Smooth muscle cell (in vitro differentiated cells): Measurements from ENCODE around the gene SALL1. TPM values are rescaled to one million over a fixed set of nuclear protein-coding genes. Genes with fewer than 3 reads are reported as not detected.

ENCODE experiments used
- DNase-seq: peaks from one replicate; lab custom pipeline; 2025; ENCODE audit not compliant: unreplicated experiment; lab: John Stamatoyannopoulos, UW
- H2AFZ ChIP-seq: fragments of 200-600 bp; sonication (generic); 2 replicates; pipeline ENCODE4 v1.6.0; 2016; ENCODE audit warnings: antibody characterized with exemption, low read depth, mild to moderate bottlenecking
- H3F3A ChIP-seq: fragments of 200-600 bp; sonication (generic); 2 replicates; pipeline ENCODE4 v1.6.0; 2017; ENCODE audit warnings: antibody characterized with exemption, low read depth
- H3K27ac ChIP-seq: fragments of 200-600 bp; sonication (generic); 2 replicates; pipeline ENCODE4 v1.5.1; 2016; ENCODE audit warnings: low read depth, mild to moderate bottlenecking
- H3K27me3 ChIP-seq: fragments of 200-600 bp; sonication (generic); 2 replicates; pipeline ENCODE4 v1.6.1; 2016; ENCODE audit warnings: low read depth, mild to moderate bottlenecking
- H3K36me3 ChIP-seq: fragments of 200-600 bp; sonication (generic); 2 replicates; pipeline ENCODE4 v1.5.1; 2016; ENCODE audit warnings: low read depth
- H3K4me1 ChIP-seq: fragments of 200-600 bp; sonication (generic); 2 replicates; pipeline ENCODE4 v1.5.1; 2016; ENCODE audit warnings: low read depth
- H3K4me2 ChIP-seq: fragments of 200-600 bp; sonication (generic); 2 replicates; pipeline ENCODE4 v1.6.0; 2016; ENCODE audit warnings: mild to moderate bottlenecking
- H3K4me3 ChIP-seq: fragments of 200-600 bp; sonication (generic); 2 replicates; pipeline ENCODE4 v1.5.1; 2016; ENCODE audit warnings: mild to moderate bottlenecking
- H3K79me2 ChIP-seq: fragments of 200-600 bp; sonication (generic); 2 replicates; pipeline ENCODE4 v1.6.0; 2016; ENCODE audit warnings: low read depth, mild to moderate bottlenecking
- H3K9ac ChIP-seq: fragments of 200-600 bp; sonication (generic); 2 replicates; pipeline ENCODE4 v1.6.0; 2016; ENCODE audit warnings: low read depth
- H3K9me3 ChIP-seq: fragments of 200-600 bp; sonication (generic); replicated peaks from 2 replicates; pipeline ENCODE4 v1.5.1; 2016; ENCODE audit warnings: low read depth
- H4K20me1 ChIP-seq: fragments of 200-600 bp; sonication (generic); 2 replicates; pipeline ENCODE4 v1.6.0; 2016; ENCODE audit warnings: low read depth
- WGBS: methylation state at CpG from one replicate; pipeline ENCODE4 v1.1.7; 2016; ENCODE audit warnings: low lambda C conversion rate; 5-methylcytosine and 5-hydroxymethylcytosine counted together
- polyA plus RNA-seq: library from polyadenylated mRNA; unstranded; fragments of >200 nt; fragmentation: Nextera tagmentation; extraction: Ambion mirVana; gene quantifications from 2 replicates; pipeline ENCODE4 v1.2.1, GENCODE V29; 2016
- total RNA-seq: library from RNA; depleted of rRNA; stranded (reverse); fragments of >200 nt; gene quantifications from 2 replicates; pipeline ENCODE4 v1.2.3, GENCODE V29; 2014
- TF ChIP-seq, protein P1 (sequence below): fragments of 200-600 bp; sonication (generic); IDR thresholded peaks from 2 replicates; pipeline ENCODE4 v1.5.1; 2017; ENCODE audit warnings: borderline replicate concordance, mild to moderate bottlenecking, antibody characterized with exemption; ENCODE audit not compliant: insufficient read depth, poor library complexity, severe bottlenecking

The SALL1 gene
- total and polyA plus RNA-seq, 2 experiments from 2014 or later, result 1.6 to 6.2 TPM

DNA sequence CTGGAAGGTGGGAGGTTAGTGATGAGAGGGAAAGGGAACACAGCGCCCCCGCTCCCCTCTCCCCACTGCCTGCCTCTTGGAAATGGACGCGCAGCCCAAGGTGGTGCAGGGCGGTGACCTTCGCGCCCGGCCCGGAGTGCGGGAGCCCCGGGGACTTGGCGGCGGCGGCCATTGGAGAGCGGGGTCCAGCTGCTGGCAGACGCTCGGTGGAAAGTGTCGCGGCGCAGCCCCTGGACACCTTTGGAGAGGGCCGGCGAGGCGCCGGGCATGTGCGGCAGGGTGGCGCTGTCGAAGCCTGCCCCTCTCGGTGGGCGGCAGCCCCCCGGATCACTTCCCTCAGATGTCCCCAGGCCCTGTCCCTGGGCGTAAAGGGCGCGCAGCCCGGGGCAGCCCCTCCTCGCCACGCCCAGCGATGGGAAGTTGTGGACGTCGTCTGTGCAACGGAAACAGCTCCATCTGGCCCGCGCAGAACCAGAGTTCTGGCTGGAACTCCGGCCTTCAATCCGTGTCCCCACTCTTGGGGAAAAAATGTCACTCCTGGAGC is 16.7 kb downstream of the SALL1 start:
- no peak overlapping the region for H3K9ac ChIP-seq
- no peak for DNase-seq
- no peak overlapping the region for H3K27ac ChIP-seq
- H4K20me1 ChIP-seq, result no peaks in the 10 kb centered on the region
- H2AFZ ChIP-seq, result peak overlapping the region; percentile 98
- peaks cover 11% of the 10 kb centered on the region for H3F3A ChIP-seq
- peak overlapping the region; percentile 53 for H3K4me3 ChIP-seq
- H3K4me2 ChIP-seq, result peak overlapping the region; percentile 95
- no peaks in the 10 kb centered on the region for H3K9me3 ChIP-seq
- peaks cover 27% of the 10 kb centered on the region for H3K4me1 ChIP-seq
- H3K36me3 ChIP-seq, result no peaks in the 10 kb centered on the region
- H3K27me3 ChIP-seq, result no peaks in the 10 kb centered on the region
- no peaks in the 10 kb centered on the region for H3K79me2 ChIP-seq
- 13% methylated on average over 43 of the region's 44 CpGs for WGBS
- TF ChIP-seq, protein P1, sequence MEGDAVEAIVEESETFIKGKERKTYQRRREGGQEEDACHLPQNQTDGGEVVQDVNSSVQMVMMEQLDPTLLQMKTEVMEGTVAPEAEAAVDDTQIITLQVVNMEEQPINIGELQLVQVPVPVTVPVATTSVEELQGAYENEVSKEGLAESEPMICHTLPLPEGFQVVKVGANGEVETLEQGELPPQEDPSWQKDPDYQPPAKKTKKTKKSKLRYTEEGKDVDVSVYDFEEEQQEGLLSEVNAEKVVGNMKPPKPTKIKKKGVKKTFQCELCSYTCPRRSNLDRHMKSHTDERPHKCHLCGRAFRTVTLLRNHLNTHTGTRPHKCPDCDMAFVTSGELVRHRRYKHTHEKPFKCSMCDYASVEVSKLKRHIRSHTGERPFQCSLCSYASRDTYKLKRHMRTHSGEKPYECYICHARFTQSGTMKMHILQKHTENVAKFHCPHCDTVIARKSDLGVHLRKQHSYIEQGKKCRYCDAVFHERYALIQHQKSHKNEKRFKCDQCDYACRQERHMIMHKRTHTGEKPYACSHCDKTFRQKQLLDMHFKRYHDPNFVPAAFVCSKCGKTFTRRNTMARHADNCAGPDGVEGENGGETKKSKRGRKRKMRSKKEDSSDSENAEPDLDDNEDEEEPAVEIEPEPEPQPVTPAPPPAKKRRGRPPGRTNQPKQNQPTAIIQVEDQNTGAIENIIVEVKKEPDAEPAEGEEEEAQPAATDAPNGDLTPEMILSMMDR, result no peak

DNA sequence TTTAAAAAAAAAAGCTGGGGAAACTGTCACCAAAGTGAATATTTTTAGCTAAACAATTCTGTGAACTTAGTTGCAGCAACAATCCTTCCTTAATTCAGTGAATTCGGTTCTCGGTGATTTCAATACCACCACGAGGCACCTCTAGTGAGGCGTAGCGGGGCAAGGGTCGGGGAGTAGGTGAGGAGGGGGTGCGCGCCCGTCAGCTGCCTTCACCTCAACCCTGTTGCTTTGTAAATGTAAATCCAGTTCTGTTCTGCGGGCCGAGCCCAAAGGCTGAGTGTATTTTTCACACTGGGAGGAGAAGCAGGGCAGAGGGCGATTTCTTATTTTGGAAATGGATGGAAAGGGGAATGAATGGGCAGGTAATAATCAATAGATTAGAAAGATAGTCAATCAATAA is 17.4 kb downstream of the SALL1 start:
- no peaks in the 10 kb centered on the region for H3K27me3 ChIP-seq
- H4K20me1 ChIP-seq, result no peaks in the 10 kb centered on the region
- WGBS, result 4% methylated on average over 12 of the region's 12 CpGs
- peak overlapping the region; percentile 95 for H3K4me2 ChIP-seq
- no peak for DNase-seq
- H3K36me3 ChIP-seq, result no peaks in the 10 kb centered on the region
- peak overlapping the region; percentile 53 for H3K4me3 ChIP-seq
- H3K79me2 ChIP-seq, result no peaks in the 10 kb centered on the region
- TF ChIP-seq, protein P1, result no peak
- peak overlapping the region; percentile 22 for H3K9ac ChIP-seq
- peaks cover 11% of the 10 kb centered on the region for H3F3A ChIP-seq
- peak overlapping the region; percentile 28 for H3K27ac ChIP-seq
- H3K9me3 ChIP-seq, result no peaks in the 10 kb centered on the region
- peak overlapping the region; percentile 98 for H2AFZ ChIP-seq
- peaks cover 33% of the 10 kb centered on the region for H3K4me1 ChIP-seq

DNA sequence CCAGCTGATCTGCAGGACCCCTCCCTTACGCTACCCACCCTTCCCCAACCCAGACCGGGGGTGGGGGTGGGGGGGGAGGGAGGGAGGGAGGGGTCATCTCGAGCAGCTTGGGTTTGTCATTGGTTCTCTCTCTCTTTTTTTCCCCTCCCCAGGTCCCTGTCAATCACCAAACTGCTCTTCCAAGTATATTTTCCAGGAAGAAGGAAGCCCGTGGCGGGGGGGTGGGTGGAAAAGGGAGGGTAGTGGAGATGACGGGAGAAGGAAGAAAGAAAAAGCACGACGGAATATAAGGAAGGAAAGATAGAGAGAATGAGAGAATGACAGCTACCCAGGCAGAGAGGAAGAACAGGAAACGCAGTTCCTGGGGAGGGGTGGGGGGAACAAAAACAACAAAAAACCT is 17.9 kb downstream of the SALL1 start:
- Histone ChIP-seq H4K20me1 (no peaks in the 10 kb centered on the region), H3K4me3 (peak overlapping the region; percentile 53), H3K4me1 (peaks cover 36% of the 10 kb centered on the region), H3K9ac (peak overlapping the region; percentile 22), H3K4me2 (peak overlapping the region; percentile 95), H3F3A (peaks cover 11% of the 10 kb centered on the region), H3K9me3 (no peaks in the 10 kb centered on the region), H3K27ac (peak overlapping the region; percentile 28), H3K79me2 (no peaks in the 10 kb centered on the region), H3K27me3 (no peaks in the 10 kb centered on the region), H3K36me3 (no peaks in the 10 kb centered on the region), H2AFZ (peak overlapping the region; percentile 98)
- TF ChIP-seq, protein P1, result no peak
- no peak for DNase-seq
- WGBS, result 0% methylated on average over 7 of the region's 9 CpGs
